GM21825 (cell line): Measurements from ENCODE around the gene ROCK2.
"Not testable (repeated sequence)": the region's sequence is repeated elsewhere in the genome, so short reads cannot be mapped to it uniquely, and the experiment has no call there.

Experiments
- ATAC-seq: cut with Tn5 transposase; IDR thresholded peaks from one replicate; pipeline ENCODE4 v1.9.1; 2021; ENCODE audit warnings: mild to moderate bottlenecking, moderate library complexity; ENCODE audit not compliant: unreplicated experiment

The ROCK2 gene

GRCh38 chr2:11241412-11242203 lies 102.8 kb downstream of the ROCK2 start:
- no peak for ATAC-seq

GRCh38 chr2:11239666-11240462 lies 104.6 kb downstream of the ROCK2 start:
- no peak for ATAC-seq

GRCh38 chr2:11239147-11239546 lies 105.3 kb downstream of the ROCK2 start:
- ATAC-seq, result no peak

GRCh38 chr2:11237122-11237521 lies 107.3 kb downstream of the ROCK2 start:
- no peak for ATAC-seq

- ATAC-seq, result no peak
These were observed 108.1 kb downstream of the ROCK2 start for GRCh38 chr2:11236335-11236734.

GRCh38 chr2:11235583-11235982 lies 108.9 kb downstream of the ROCK2 start:
- ATAC-seq, result no peak

GRCh38 chr2:11234309-11234708 lies 110.1 kb downstream of the ROCK2 start:
- ATAC-seq, result no peak

- not testable (repeated sequence) for ATAC-seq
These were observed 113.2 kb downstream of the ROCK2 start for GRCh38 chr2:11231193-11231592.

- no peak for ATAC-seq
These were observed 115.7 kb downstream of the ROCK2 start for GRCh38 chr2:11228692-11229091.

GRCh38 chr2:11227595-11227994 lies 116.8 kb downstream of the ROCK2 start:
- no peak for ATAC-seq

- no peak for ATAC-seq
These were observed 119.5 kb downstream of the ROCK2 start for GRCh38 chr2:11224887-11225286.

GRCh38 chr2:11222845-11223244 lies 121.6 kb downstream of the ROCK2 start:
- no peak for ATAC-seq

GRCh38 chr2:11220445-11220844 lies 124.0 kb downstream of the ROCK2 start:
- ATAC-seq, result no peak

- ATAC-seq, result no peak
These were observed 129.0 kb downstream of the ROCK2 start for GRCh38 chr2:11215407-11215806.

- no peak for ATAC-seq
These were observed 129.7 kb downstream of the ROCK2 start for GRCh38 chr2:11214770-11215169.

- ATAC-seq, result no peak
These were observed 130.5 kb downstream of the ROCK2 start for GRCh38 chr2:11213975-11214374.

- no peak for ATAC-seq
These were observed 131.3 kb downstream of the ROCK2 start for GRCh38 chr2:11213090-11213638.

- no peak for ATAC-seq
These were observed 131.8 kb downstream of the ROCK2 start for GRCh38 chr2:11212645-11213044.

GRCh38 chr2:11208083-11208482 lies 136.4 kb downstream of the ROCK2 start:
- ATAC-seq, result no peak

GRCh38 chr2:11203480-11203879 lies 141.0 kb downstream of the ROCK2 start:
- no peak for ATAC-seq

GRCh38 chr2:11201969-11202368 lies 142.5 kb downstream of the ROCK2 start:
- ATAC-seq, result no peak

- no peak for ATAC-seq
These were observed 143.8 kb downstream of the ROCK2 start for GRCh38 chr2:11200651-11201050.
